Measurements from ENCODE around the gene SMCR8.
"Not testable (repeated sequence)": the region's sequence is repeated elsewhere in the genome, so short reads cannot be mapped to it uniquely, and the experiment has no call there.

The SMCR8 gene

GRCh38 chr17:18314731-18315561 is at the start of gene SMCR8, which contains the start of gene TOP3A:
SMCR8 (plus strand) TSS chr17:18315293; CDS start chr17:18315790, 497 bp downstream.
TOP3A (minus strand) TSS chr17:18314994; CDS start chr17:18314778, 216 bp downstream.
- peak; percentile 94 to 97 for DNase-seq (ENCODE audit: low read depth in 2 of 2)

- no peak for DNase-seq (ENCODE audit: low read depth in 2 of 2)
Observed at GRCh38 chr17:18267366-18267765, 47.7 kb upstream of the SMCR8 start.

GRCh38 chr17:18267927-18268711 is 47.0 kb upstream of the SMCR8 start:
- no peak for DNase-seq (ENCODE audit: low read depth in 2 of 2)

GRCh38 chr17:18270046-18270931 is 44.8 kb upstream of the SMCR8 start:
- no peak for DNase-seq (ENCODE audit: low read depth in 2 of 2)

- DNase-seq (ENCODE audit: low read depth in 2 of 2) = no peak
Observed at GRCh38 chr17:18277076-18277475, 38.0 kb upstream of the SMCR8 start.

- DNase-seq (ENCODE audit: low read depth in 2 of 2) = no peak
Observed at GRCh38 chr17:18278867-18279266, 36.2 kb upstream of the SMCR8 start.

- DNase-seq (ENCODE audit: low read depth in 2 of 2) = no peak
Observed at GRCh38 chr17:18280249-18280648, 34.8 kb upstream of the SMCR8 start.

GRCh38 chr17:18280766-18281371 is 34.2 kb upstream of the SMCR8 start:
- DNase-seq (ENCODE audit: low read depth in 2 of 2) = no peak

- no peak for DNase-seq (ENCODE audit: low read depth in 2 of 2)
Observed at GRCh38 chr17:18281788-18282187, 33.3 kb upstream of the SMCR8 start.

GRCh38 chr17:18285296-18285695 is 29.8 kb upstream of the SMCR8 start:
- no peak for DNase-seq (ENCODE audit: low read depth in 2 of 2)

- DNase-seq (ENCODE audit: low read depth in 2 of 2) = no peak
Observed at GRCh38 chr17:18291718-18292540, 23.2 kb upstream of the SMCR8 start.

GRCh38 chr17:18298061-18298460 is 17.0 kb upstream of the SMCR8 start:
- not testable (repeated sequence) for DNase-seq (ENCODE audit: low read depth in 2 of 2)

- DNase-seq (ENCODE audit: low read depth in 2 of 2) = no peak
Observed at GRCh38 chr17:18300725-18301480, 14.2 kb upstream of the SMCR8 start.

- DNase-seq (ENCODE audit: low read depth in 2 of 2) = not testable (repeated sequence)
Observed at GRCh38 chr17:18303206-18303605, 11.9 kb upstream of the SMCR8 start.

GRCh38 chr17:18309202-18309601 is 5.9 kb upstream of the SMCR8 start:
- no peak for DNase-seq (ENCODE audit: low read depth in 2 of 2)

- no peak for DNase-seq (ENCODE audit: low read depth in 2 of 2)
Observed at GRCh38 chr17:18314059-18314730, 898 bp upstream of the SMCR8 start.

GRCh38 chr17:18315562-18315922 is 449 bp downstream of the SMCR8 start:
- DNase-seq (ENCODE audit: low read depth in 2 of 2) = no peak

- no peak for DNase-seq (ENCODE audit: low read depth in 2 of 2)
Observed at GRCh38 chr17:18315961-18316360, 868 bp downstream of the SMCR8 start.

GRCh38 chr17:18318117-18318516 is 3.0 kb downstream of the SMCR8 start:
- DNase-seq (ENCODE audit: low read depth in 2 of 2) = no peak

All from activated CD8-positive, alpha-beta memory T cell treated with anti-CD3 and anti-CD28 coated beads for 4 hours (primary cell).